ENCODE data around the gene VSTM2B.

VSTM2B gene

DNA sequence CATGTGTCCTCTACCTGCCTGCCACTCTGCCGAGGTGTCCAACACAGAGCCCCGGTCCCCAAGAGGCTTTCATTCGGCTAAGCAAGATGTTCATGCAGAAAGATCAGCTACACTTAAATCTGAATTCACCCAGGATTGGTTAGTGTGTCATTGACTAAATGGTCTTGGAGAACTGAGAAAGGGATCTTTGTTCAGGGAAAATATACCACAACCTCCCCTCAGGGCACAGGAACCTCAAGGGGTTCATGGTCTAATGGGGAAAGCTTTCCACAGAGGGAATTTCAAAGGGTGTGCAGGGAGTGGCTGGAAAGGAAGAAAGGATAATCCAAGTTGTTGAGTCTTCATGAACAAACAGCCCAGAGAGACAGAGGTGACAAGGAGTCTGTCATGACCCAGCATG lies 65.9 kb downstream of the VSTM2B start:
- DNase-seq (ENCODE audit: low read depth in 3 of 3), result no peak

GRCh38 chr19:29593869-29594268 lies 68.1 kb downstream of the VSTM2B start:
- DNase-seq (ENCODE audit: low read depth in 3 of 3), result no peak

GRCh38 chr19:29596080-29596727 lies 70.4 kb downstream of the VSTM2B start:
- DNase-seq (ENCODE audit: low read depth in 3 of 3), result no peak

DNA sequence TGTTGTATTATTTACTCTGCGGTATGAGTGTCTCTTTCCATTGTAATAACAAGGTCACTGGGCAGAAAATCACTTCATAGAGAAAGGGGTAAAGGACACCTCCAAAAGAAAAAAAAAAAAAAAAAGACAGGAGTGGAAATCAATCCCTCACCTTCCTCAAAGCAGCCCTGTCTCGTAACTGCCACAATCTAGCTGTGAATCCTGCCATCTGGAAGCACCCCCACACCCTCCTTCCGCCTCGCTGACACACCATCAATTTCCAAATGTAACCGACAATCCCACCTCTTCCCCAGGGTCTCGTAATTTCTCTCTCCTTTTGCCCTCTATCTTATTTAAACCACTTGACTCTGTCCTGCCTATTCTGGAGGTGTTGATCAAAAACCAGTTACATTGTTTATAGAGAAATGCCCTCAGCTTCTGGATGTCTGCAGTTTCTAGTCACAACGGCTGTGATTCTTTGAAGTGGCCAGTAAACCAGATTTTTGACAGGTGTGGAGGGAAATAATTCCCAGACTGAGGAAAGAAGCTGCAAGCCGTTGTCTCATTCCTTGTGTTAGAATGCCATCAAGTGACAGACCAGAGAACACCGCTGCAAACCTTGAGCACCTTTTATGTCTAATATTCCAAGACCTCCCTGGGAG lies 71.2 kb downstream of the VSTM2B start:
- DNase-seq (ENCODE audit: low read depth in 3 of 3), result no peak

GRCh38 chr19:29598036-29598435 lies 72.2 kb downstream of the VSTM2B start:
- no peak for DNase-seq (ENCODE audit: low read depth in 3 of 3)

- no peak for DNase-seq (ENCODE audit: low read depth in 3 of 3)
Measured at GRCh38 chr19:29598496-29598895, 72.7 kb downstream of the VSTM2B start.

GRCh38 chr19:29603308-29603707 lies 77.5 kb downstream of the VSTM2B start:
- DNase-seq (ENCODE audit: low read depth in 3 of 3), result no peak

DNA sequence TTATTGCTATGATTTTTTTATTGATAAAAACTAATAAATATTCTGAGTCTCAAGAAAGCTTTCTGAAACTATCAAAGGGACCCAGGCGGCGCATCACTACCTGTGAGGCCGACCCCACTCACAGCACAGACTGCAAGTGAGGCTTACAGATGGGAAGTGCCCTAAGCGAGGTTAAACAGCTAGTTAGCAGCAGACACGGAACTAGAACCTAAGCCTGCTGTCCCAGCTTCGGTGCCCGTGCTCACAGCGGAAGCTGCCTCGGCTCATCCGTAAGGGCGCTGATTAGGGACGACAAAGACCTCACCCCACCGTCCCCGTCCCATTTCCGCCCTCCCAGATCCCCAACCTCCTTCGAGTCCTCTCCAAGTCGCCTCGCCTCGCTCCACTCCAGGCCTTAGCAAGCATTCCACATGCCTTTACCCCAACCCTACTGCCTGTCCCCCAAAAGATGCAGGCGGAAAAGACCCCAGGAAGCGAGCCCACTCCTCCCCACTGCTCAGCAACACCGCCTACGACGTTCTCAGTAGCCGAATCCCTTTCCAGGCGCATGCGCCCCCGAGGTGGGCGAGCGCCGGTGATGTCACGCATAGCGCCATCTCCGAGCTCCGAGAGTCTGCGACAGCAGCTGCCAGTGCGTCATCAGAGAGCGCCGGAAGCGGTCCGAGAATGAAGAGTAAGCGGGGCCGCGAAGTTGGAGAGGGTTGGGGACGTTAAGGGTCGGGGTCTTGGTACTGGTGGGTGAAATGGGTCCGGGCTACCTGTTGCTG lies 80.0 kb downstream of the VSTM2B start, which contains the start of gene POP4:
POP4 (plus strand) TSS at position 631 of the 767 bp plus-strand sequence; CDS start at position 667, 36 bp downstream.
- peak; percentile 97 to 99 (median 98) for DNase-seq (ENCODE audit: low read depth in 3 of 3)

- no peak for DNase-seq (ENCODE audit: low read depth in 3 of 3)
Measured at GRCh38 chr19:29606420-29606747, 80.6 kb downstream of the VSTM2B start.

GRCh38 chr19:29609636-29610035 lies 83.8 kb downstream of the VSTM2B start:
- no peak for DNase-seq (ENCODE audit: low read depth in 3 of 3)

DNA sequence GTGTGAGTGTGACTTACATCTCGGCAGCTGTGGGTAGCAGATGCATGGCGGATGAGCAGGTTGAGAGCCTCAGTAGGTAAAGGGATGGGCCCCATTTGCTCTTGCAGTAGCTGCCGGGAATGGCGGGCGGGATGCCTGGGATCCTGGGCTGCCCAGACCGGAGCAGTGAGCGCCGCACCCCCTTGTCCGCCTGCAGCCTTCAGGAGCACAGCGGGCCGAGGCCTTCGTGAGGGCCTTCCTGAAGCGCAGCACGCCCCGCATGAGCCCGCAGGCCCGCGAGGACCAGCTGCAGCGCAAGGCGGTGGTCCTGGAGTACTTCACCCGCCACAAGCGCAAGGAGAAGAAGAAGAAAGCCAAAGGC lies 84.4 kb downstream of the VSTM2B start:
- no peak for DNase-seq (ENCODE audit: low read depth in 3 of 3)

GRCh38 chr19:29610574-29611271 lies 84.9 kb downstream of the VSTM2B start:
- DNase-seq (ENCODE audit: low read depth in 3 of 3), result peak; percentile 67 to 80 (median 76)

GRCh38 chr19:29612121-29612520 lies 86.3 kb downstream of the VSTM2B start:
- DNase-seq (ENCODE audit: low read depth in 3 of 3), result no peak

DNA sequence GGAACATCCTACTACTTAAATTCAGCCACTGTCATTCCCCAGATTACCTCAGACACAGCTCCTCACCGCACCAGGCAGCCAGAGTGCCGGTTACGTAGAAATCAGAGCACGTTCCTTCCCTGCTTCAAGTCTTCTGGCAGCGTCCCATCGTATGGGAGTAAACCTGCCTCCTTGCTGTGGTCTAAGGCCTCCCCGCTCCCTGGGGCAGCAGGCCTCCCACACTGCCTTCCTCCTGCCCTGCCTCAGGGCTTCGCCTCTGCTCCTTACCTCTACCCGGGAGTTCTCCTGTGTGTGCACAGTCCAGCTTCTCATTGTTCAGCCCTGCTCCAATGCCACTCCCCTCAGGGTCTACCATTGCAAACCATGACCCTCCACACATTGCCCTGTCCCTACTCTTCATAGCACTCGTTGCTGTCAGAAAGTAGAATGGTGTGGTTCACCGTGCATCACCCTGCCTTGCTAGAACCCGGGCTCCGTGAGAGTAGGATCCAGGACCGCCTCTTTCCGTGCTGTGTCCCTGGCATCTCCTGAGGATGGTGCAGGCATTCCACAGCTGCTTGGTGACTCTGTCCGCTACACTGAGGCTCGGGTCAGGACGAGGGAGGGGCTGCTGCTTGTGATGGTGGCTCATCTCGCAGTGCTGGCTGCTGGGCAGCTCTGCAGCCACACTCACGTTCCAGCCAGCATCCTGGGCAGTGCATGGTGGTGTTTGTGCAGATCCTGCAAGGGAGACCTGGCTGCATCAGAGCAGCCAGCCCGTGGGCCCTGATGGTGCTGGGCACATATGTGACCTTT lies 87.2 kb downstream of the VSTM2B start:
- no peak for DNase-seq (ENCODE audit: low read depth in 3 of 3)

DNA sequence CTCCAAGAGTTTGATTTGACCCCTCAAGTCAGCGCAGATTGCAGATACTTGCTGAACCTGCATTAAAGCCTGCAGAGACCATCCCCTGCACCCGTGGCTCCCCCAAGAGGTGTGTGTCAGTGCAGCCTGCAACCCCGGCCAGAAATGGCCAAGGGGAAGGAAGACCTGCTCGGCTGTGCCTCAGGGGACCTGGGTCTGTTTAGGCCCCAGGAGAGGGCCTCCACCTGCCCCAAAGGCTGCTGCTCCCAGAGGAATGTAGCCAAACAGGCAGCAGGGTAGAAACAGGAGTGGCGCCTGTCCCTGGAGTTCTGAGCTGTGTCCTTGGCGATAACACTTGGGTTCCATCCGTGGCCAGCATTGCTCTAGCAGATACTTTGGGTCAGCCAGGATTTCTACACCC lies 88.3 kb downstream of the VSTM2B start:
- DNase-seq (ENCODE audit: low read depth in 3 of 3), result no peak
